LNCAP (cell line): ENCODE results near the gene TRAPPC1.

Experiments
- TF ChIP-seq, protein P1 (sequence below): fragments of 450-650 bp; IDR thresholded peaks from 2 replicates; pipeline ENCODE4 v1.5.1; 2017; ENCODE audit warnings: mild to moderate bottlenecking

Gene TRAPPC1

GRCh38 chr17:7893187-7893880, 38.4 kb downstream of the TRAPPC1 start:
- TF ChIP-seq, protein P1, sequence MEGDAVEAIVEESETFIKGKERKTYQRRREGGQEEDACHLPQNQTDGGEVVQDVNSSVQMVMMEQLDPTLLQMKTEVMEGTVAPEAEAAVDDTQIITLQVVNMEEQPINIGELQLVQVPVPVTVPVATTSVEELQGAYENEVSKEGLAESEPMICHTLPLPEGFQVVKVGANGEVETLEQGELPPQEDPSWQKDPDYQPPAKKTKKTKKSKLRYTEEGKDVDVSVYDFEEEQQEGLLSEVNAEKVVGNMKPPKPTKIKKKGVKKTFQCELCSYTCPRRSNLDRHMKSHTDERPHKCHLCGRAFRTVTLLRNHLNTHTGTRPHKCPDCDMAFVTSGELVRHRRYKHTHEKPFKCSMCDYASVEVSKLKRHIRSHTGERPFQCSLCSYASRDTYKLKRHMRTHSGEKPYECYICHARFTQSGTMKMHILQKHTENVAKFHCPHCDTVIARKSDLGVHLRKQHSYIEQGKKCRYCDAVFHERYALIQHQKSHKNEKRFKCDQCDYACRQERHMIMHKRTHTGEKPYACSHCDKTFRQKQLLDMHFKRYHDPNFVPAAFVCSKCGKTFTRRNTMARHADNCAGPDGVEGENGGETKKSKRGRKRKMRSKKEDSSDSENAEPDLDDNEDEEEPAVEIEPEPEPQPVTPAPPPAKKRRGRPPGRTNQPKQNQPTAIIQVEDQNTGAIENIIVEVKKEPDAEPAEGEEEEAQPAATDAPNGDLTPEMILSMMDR, result no peak

- TF ChIP-seq, protein P1, result no peak
Measured at GRCh38 chr17:7889166-7889955, 42.4 kb downstream of the TRAPPC1 start.

GRCh38 chr17:7888184-7888920, 43.4 kb downstream of the TRAPPC1 start, which contains the start of gene CHD3:
Gene CHD3 (plus strand): TSS chr17:7888789. CDS start chr17:7889001, 212 bp downstream.
- TF ChIP-seq, protein P1, result no peak

- TF ChIP-seq, protein P1, result no peak
Measured at GRCh38 chr17:7887482-7888183, 44.1 kb downstream of the TRAPPC1 start.

GRCh38 chr17:7887038-7887481, 44.7 kb downstream of the TRAPPC1 start:
- TF ChIP-seq, protein P1, result no peak; the same call in 1 of the 2 replicates

GRCh38 chr17:7886227-7887037, 45.3 kb downstream of the TRAPPC1 start:
- TF ChIP-seq, protein P1, result no peak; the same call in 1 of the 2 replicates
